ENCODE results near the gene EXOC4. TPM values are rescaled to one million over a fixed set of nuclear protein-coding genes. Genes with fewer than 3 reads are reported as not detected.

EXOC4 gene
- total and polyA plus RNA-seq, 12 donors, result 7.5 to 41.7 (median 34.6) TPM

GRCh38 chr7:133382775-133383559, 130.1 kb downstream of the EXOC4 start:
- DNase-seq (no peak), ATAC-seq (no peak)
- no peak for TF ChIP-seq CTCF (IDR thresholded peaks at IDR 0.05)
- H3K9me3 ChIP-seq, result peaks cover 0 to 13% (median 0%) of the 10 kb centered on the region in 11 donors
- no peaks in the 10 kb centered on the region for H3K27me3 ChIP-seq
- H3K4me3 ChIP-seq, result no peak overlapping the region
- H3K36me3 ChIP-seq, result peaks cover 0 to 7% (median 0%) of the 10 kb centered on the region in 9 donors
- H3K4me1 ChIP-seq, result peaks cover 0 to 17% (median 7%) of the 10 kb centered on the region in 9 donors
- intact Hi-C loops (cut with DNase I), result no loop called here
- no peak overlapping the region for H3K27ac ChIP-seq
- 81 to 83% methylated on average over 6 of the region's 6 CpGs for WGBS, 2 donors

GRCh38 chr7:133386205-133386604, 133.3 kb downstream of the EXOC4 start:
- Histone ChIP-seq H3K36me3 (no peaks in the 10 kb centered on the region), H3K4me3 (no peak overlapping the region), H3K27me3 (no peaks in the 10 kb centered on the region), H3K27ac (no peak overlapping the region), H3K9me3 (no peaks in the 10 kb centered on the region), H3K4me1 (peaks cover 0 to 25% (median 7%) of the 10 kb centered on the region in 9 donors)
- DNase-seq, result no peak
- 52 to 66% methylated on average over 2 of the region's 2 CpGs for WGBS, 2 donors
- intact Hi-C loops (cut with DNase I), result no loop called here
- TF ChIP-seq CTCF (IDR thresholded peaks at IDR 0.05), result no peak
- peak in 5 of 8 donors; percentile 11 to 89 (median 60) for ATAC-seq

GRCh38 chr7:133389727-133390126, 136.8 kb downstream of the EXOC4 start:
- no peak overlapping the region for H3K4me3 ChIP-seq
- TF ChIP-seq CTCF (IDR thresholded peaks at IDR 0.05), result no peak
- no peak for ATAC-seq
- no peak overlapping the region for H3K27ac ChIP-seq
- WGBS, 2 donors, result 75 to 80% methylated on average over 4 of the region's 4 CpGs
- peaks cover 0 to 31% (median 13%) of the 10 kb centered on the region in 9 donors for H3K4me1 ChIP-seq
- H3K9me3 ChIP-seq, result no peaks in the 10 kb centered on the region
- H3K36me3 ChIP-seq, result no peaks in the 10 kb centered on the region
- intact Hi-C loops (cut with DNase I), result loop anchor here in 1 of 10 donors (10.0 kb wide), 1 partner anchor 1055 kb away; no protein-coding TSS in a partner anchor
- no peaks in the 10 kb centered on the region for H3K27me3 ChIP-seq
- no peak for DNase-seq

- H3K4me3 ChIP-seq, result no peak overlapping the region
- intact Hi-C loops (cut with DNase I), result loop anchor here in 1 of 10 donors (10.0 kb wide), 1 partner anchor 1056 kb away; no protein-coding TSS in a partner anchor
- peaks cover 0 to 26% (median 11%) of the 10 kb centered on the region in 9 donors for H3K4me1 ChIP-seq
- no peaks in the 10 kb centered on the region for H3K36me3 ChIP-seq
- H3K27me3 ChIP-seq, result no peaks in the 10 kb centered on the region
- no peaks in the 10 kb centered on the region for H3K9me3 ChIP-seq
- WGBS, 2 donors, result 55 to 65% methylated on average over 11 of the region's 11 CpGs
- no peak for TF ChIP-seq CTCF (IDR thresholded peaks at IDR 0.05)
- DNase-seq (no peak), ATAC-seq (peak in 2 of 8 donors; percentile 27 to 33)
- no peak overlapping the region for H3K27ac ChIP-seq
Measured at GRCh38 chr7:133391206-133391605, 138.3 kb downstream of the EXOC4 start.

All from heart right ventricle (tissue), 16 donors.